ENCODE data around the gene NUP93. TPM values are rescaled to one million over a fixed set of nuclear protein-coding genes. Genes with fewer than 3 reads are reported as not detected.
A peak's percentile ranks its signal among the peaks of the same experiment; 100 is the strongest.

NUP93 gene
- total RNA-seq, 1 donor from 2014 or later, result 152 TPM

DNA sequence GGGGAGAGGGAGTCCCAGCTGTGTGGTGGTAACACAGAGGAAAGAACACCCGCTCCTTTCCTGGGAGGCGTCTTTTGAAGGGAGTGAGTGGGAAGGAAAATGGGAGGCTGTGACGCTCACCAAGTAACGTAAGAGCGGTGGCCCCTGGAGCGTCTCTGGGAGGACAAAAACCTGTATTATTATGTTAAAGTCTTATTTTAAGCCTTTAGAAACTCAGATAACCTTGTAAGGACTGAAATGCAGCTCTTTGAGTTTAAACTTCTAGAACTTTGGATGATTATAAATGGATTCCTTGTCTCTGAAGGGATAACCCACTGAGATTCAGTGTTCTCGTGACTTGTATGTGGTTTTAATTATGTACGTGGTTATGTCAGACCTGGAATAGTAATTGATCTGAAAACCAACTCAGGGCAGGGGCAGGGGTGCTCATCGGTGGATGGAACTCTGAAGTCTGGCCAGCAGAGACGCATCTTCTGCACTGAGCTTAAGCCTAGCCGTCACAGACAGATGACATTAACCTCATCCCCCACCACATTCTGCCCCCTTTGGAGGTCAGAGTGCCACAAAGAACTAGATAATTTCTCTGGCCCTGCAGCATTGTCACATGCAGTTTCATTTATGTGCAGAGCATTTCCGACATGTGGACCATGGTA lies 93.3 kb downstream of the NUP93 start:
- Mint-ChIP-seq H3K27me3 (ENCODE audit: insufficient read depth) (no peaks in the 10 kb centered on the region), H3K4me1 (ENCODE audit: low read depth) (no peaks in the 10 kb centered on the region), H3K9me3 (no peaks in the 10 kb centered on the region), H3K36me3 (ENCODE audit: low read depth) (peaks cover 8% of the 10 kb centered on the region), H3K27ac (no peak overlapping the region), H3K4me3 (no peak overlapping the region)
- intact Hi-C loops (cut with micrococcal nuclease), result no loop called here
- DNase-seq (ENCODE audit: low spot score), result no peak

DNA sequence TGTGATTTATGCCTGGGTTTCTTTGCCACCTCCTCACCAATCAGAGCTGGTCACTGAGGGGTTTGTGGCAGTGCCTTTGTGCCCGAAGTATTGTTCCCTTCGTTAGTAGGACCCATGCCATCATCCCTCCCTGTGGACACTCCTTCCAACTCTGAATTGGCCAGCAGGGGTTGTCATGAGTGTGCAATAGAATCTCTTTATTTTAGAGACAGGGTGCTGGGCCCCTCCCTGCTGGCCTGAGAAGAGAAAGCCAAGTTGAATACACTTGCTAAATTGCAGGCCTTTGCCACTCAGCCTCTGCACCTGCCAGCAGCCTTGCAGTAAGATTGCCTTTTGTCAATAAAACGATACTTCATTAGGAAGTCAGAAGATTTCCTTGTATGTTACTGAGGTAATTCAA lies 94.4 kb downstream of the NUP93 start:
- Mint-ChIP-seq H3K27me3 (ENCODE audit: insufficient read depth) (no peaks in the 10 kb centered on the region), H3K4me1 (ENCODE audit: low read depth) (no peaks in the 10 kb centered on the region), H3K27ac (no peak overlapping the region), H3K9me3 (no peaks in the 10 kb centered on the region), H3K36me3 (ENCODE audit: low read depth) (peaks cover 15% of the 10 kb centered on the region), H3K4me3 (no peak overlapping the region)
- intact Hi-C loops (cut with micrococcal nuclease), result no loop called here
- no peak for DNase-seq (ENCODE audit: low spot score)

- Mint-ChIP-seq H3K27me3 (ENCODE audit: insufficient read depth) (no peaks in the 10 kb centered on the region), H3K9me3 (no peaks in the 10 kb centered on the region), H3K27ac (no peak overlapping the region), H3K4me1 (ENCODE audit: low read depth) (no peaks in the 10 kb centered on the region), H3K36me3 (ENCODE audit: low read depth) (peaks cover 19% of the 10 kb centered on the region), H3K4me3 (no peak overlapping the region)
- intact Hi-C loops (cut with micrococcal nuclease), result no loop called here
- no peak for DNase-seq (ENCODE audit: low spot score)
Measured at GRCh38 chr16:56824804-56825203, 94.9 kb downstream of the NUP93 start.

DNA sequence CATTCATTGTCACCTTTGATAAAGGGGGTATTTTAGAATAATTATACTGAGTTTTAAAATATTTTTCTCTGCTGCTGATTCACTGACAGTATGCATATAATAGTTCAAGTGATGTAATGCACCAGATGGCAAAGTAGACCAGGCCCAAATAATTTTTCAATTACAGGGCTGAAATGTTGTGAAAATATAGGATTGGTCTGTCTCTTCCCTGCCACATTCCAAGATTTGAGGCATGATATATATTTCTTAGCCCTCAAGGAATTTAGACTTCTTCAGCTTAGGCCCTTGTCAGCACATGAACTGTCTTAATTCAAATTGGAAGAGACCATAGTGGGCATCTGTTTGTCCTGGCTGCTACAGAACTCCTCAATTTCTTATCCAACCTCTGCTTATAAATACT lies 95.9 kb downstream of the NUP93 start:
- Mint-ChIP-seq H3K4me1 (ENCODE audit: low read depth) (no peaks in the 10 kb centered on the region), H3K36me3 (ENCODE audit: low read depth) (peaks cover 21% of the 10 kb centered on the region), H3K27me3 (ENCODE audit: insufficient read depth) (no peaks in the 10 kb centered on the region), H3K27ac (no peak overlapping the region), H3K9me3 (no peaks in the 10 kb centered on the region), H3K4me3 (no peak overlapping the region)
- DNase-seq (ENCODE audit: low spot score), result no peak
- intact Hi-C loops (cut with micrococcal nuclease), result no loop called here

GRCh38 chr16:56828647-56829046 lies 98.7 kb downstream of the NUP93 start:
- no peaks in the 10 kb centered on the region for H3K4me1 Mint-ChIP-seq (ENCODE audit: low read depth)
- intact Hi-C loops (cut with micrococcal nuclease), result no loop called here
- H3K27ac Mint-ChIP-seq, result no peak overlapping the region
- no peaks in the 10 kb centered on the region for H3K27me3 Mint-ChIP-seq (ENCODE audit: insufficient read depth)
- no peaks in the 10 kb centered on the region for H3K9me3 Mint-ChIP-seq
- no peak for DNase-seq (ENCODE audit: low spot score)
- H3K36me3 Mint-ChIP-seq (ENCODE audit: low read depth), result peaks cover 36% of the 10 kb centered on the region
- no peak overlapping the region for H3K4me3 Mint-ChIP-seq

DNA sequence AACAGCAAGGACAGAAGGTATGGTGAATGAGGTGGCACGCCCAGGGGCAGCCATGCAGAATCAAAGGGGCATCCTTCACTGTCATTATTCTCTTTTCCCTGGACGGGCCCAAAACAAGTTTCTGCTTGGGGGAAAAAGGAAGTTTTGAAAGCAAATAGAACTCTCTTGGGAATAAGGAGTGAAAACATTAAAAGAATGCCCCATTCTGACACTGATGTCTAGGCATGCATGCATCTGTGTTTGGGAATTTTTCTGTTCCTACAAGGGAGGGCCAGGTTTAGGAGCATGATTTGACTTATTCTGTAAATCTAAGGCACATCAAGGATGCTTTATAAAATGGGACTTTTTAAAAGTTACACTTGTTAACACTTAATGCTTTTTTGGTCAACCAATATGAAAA lies 100.7 kb downstream of the NUP93 start:
- intact Hi-C loops (cut with micrococcal nuclease), result no loop called here
- DNase-seq (ENCODE audit: low spot score), result no peak
- no peak overlapping the region for H3K27ac Mint-ChIP-seq
- no peaks in the 10 kb centered on the region for H3K4me1 Mint-ChIP-seq (ENCODE audit: low read depth)
- peaks cover 35% of the 10 kb centered on the region for H3K36me3 Mint-ChIP-seq (ENCODE audit: low read depth)
- no peaks in the 10 kb centered on the region for H3K27me3 Mint-ChIP-seq (ENCODE audit: insufficient read depth)
- no peak overlapping the region for H3K4me3 Mint-ChIP-seq
- H3K9me3 Mint-ChIP-seq, result no peaks in the 10 kb centered on the region

DNA sequence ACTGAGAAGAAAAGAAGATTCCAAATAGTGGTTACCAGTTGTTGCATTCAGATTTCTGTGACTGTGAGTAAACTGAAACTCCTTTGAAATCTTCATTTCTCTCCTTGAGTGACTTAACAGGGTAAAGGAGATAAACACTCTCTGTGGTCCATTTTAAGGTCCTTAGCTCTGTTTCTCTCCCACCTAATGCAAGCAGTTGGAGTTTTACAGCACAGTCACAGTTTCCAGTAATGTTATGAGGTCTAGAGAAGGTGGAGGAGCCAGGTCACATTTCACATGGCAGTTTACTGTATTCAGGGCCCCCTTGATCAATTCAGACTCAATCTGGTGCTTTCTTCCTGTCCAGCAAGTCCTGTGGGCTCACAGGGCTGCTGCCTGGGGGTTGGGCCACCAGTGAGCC lies 102.8 kb downstream of the NUP93 start:
- intact Hi-C loops (cut with micrococcal nuclease), result no loop called here
- DNase-seq (ENCODE audit: low spot score), result no peak
- H3K4me3 Mint-ChIP-seq, result no peak overlapping the region
- H3K27ac Mint-ChIP-seq, result peak overlapping the region; percentile 1
- no peaks in the 10 kb centered on the region for H3K4me1 Mint-ChIP-seq (ENCODE audit: low read depth)
- H3K9me3 Mint-ChIP-seq, result no peaks in the 10 kb centered on the region
- no peaks in the 10 kb centered on the region for H3K27me3 Mint-ChIP-seq (ENCODE audit: insufficient read depth)
- peaks cover 37% of the 10 kb centered on the region for H3K36me3 Mint-ChIP-seq (ENCODE audit: low read depth)

DNA sequence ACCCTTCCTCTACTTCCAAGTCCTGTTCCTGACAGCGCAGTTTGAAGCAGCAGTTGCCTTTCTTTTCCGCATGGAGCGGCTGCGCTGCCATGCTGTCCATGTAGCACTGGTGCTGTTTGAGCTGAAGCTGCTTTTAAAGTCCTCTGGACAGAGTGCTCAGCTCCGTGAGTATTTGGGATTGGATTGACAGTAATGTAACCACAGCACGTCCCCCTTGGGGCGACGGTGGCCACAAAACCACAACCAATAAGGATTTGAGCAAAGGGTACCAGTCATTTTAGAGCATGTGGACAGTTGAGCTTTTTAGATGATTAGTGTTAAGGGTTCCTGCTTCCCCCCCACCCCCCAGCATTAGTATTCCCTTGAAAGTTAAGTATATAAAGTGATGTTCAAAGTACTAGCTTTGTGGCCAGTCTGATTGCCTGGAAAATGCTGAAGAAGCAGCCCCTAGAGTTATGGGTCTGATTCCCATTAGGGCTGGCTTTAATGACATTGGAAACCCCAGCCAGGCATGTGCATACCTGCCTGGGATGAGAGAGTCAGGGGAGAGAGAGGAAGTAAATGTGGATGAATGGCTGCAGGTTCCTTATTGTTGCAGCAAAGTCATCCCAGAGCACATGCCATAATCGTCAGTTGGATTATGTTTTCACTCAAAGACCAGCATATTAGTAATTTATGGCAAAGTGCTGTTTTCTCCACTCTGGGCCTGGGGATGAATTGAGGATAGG lies 103.5 kb downstream of the NUP93 start:
- intact Hi-C loops (cut with micrococcal nuclease), result no loop called here
- H3K36me3 Mint-ChIP-seq (ENCODE audit: low read depth), result peaks cover 39% of the 10 kb centered on the region
- H3K4me1 Mint-ChIP-seq (ENCODE audit: low read depth), result no peaks in the 10 kb centered on the region
- H3K27me3 Mint-ChIP-seq (ENCODE audit: insufficient read depth), result no peaks in the 10 kb centered on the region
- peak overlapping the region; percentile 52 for H3K27ac Mint-ChIP-seq
- no peaks in the 10 kb centered on the region for H3K9me3 Mint-ChIP-seq
- DNase-seq (ENCODE audit: low spot score), result no peak
- no peak overlapping the region for H3K4me3 Mint-ChIP-seq

GRCh38 chr16:56835320-56835719 lies 105.4 kb downstream of the NUP93 start:
- Mint-ChIP-seq H3K4me1 (ENCODE audit: low read depth) (no peaks in the 10 kb centered on the region), H3K27me3 (ENCODE audit: insufficient read depth) (no peaks in the 10 kb centered on the region), H3K9me3 (no peaks in the 10 kb centered on the region), H3K27ac (no peak overlapping the region), H3K36me3 (ENCODE audit: low read depth) (peaks cover 36% of the 10 kb centered on the region), H3K4me3 (no peak overlapping the region)
- intact Hi-C loops (cut with micrococcal nuclease), result no loop called here
- DNase-seq (ENCODE audit: low spot score), result no peak

DNA sequence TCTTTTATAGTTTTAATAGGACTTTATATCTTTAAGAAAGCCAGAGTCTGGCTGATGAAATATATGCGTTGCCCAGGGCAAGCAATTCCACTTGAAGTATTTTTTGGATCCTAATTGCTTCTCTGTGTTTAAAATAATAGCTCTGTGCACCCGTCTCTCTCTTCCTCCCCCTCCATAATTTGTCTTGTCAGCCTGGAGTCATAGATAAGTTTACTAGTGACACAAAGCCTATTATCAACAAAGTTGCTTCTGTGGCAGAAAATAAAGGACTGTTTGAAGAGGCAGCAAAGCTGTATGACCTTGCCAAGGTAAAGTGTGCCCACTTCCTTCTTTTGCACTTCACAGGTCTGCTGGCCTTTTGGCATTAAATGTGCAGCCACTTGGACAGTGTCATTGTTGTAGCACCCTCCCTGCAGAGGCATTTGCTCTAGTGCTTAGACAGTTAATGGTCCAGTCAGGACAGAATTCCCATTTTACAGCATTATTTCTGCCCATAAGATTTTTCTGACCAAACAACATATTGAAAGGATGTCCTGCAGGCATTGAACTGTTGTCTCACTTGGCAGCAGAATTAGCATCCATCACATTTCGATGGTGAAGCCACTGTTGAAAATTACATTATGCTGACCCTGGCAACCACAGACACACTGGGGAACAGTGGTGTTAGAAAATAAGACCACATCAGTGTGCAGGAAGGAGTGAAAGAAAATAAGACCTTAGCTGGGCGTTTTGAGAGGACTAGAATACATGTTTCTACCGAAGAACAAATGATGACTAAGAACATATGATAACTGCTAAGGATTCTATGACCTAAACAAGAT lies 106.7 kb downstream of the NUP93 start:
- Mint-ChIP-seq H3K4me1 (ENCODE audit: low read depth) (no peaks in the 10 kb centered on the region), H3K36me3 (ENCODE audit: low read depth) (peaks cover 33% of the 10 kb centered on the region)
- intact Hi-C loops (cut with micrococcal nuclease), result no loop called here

DNA sequence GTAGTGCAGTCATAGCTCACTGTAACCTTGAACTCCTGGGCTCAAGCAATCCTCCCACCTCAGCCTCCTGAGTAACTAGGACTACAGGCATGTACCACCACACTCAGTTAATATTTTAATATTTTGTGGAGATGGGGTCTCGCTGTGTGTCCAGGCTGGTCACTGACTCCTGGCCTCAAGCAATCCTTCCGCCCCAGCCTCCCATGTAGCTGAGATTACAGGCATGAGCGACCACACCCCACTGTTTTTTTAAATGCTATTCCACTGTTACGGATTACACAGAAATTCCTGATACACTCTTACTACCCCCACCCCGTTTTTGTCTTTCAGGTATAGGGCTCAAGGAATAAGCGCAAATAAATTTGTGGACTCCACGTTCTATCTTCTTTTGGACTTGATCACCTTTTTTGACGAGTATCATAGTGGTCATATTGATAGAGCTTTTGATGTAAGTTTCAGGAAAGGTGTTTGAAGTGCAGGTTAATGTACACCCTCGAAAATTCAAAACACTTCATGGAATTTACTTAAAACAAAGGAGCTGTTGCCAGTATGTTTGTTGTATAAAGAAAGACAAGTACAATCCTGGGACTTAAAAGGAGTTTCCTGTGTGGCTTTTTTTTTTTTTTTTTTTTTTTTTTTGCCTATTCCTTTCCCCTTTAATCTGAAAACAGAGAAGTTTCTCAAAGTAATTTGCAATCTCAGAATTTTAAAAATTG lies 108.9 kb downstream of the NUP93 start:
- Mint-ChIP-seq H3K4me1 (ENCODE audit: low read depth) (no peaks in the 10 kb centered on the region), H3K9me3 (no peaks in the 10 kb centered on the region), H3K36me3 (ENCODE audit: low read depth) (peaks cover 30% of the 10 kb centered on the region), H3K27ac (no peak overlapping the region), H3K4me3 (no peak overlapping the region), H3K27me3 (ENCODE audit: insufficient read depth) (no peaks in the 10 kb centered on the region)
- no peak for DNase-seq (ENCODE audit: low spot score)
- intact Hi-C loops (cut with micrococcal nuclease), result no loop called here

More for the DNA sequence above, 106.7 kb downstream of the NUP93 start:
- no peaks in the 10 kb centered on the region for H3K27me3 Mint-ChIP-seq (ENCODE audit: insufficient read depth)
- H3K9me3 Mint-ChIP-seq, result no peaks in the 10 kb centered on the region
- no peak overlapping the region for H3K27ac Mint-ChIP-seq
- no peak for DNase-seq (ENCODE audit: low spot score)
- H3K4me3 Mint-ChIP-seq, result no peak overlapping the region

DNA sequence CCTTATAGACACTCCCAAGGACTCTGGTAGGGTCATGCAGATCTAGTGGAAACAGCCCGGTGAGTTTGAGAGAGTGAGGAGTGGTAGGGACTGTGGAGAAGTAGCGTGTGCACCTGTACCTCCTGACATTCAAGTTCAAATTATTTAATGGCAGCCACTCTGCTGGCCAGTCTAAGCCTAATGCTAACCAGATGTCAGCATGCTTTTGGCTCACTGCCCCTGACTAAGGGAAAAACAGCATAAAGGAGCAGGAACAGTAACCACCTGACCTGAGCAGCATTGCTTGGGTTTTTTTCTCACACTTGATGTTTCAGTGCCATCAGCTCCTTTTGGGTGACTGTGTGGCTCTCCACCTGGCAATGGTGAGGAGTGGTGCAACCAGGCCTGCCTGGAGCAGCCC lies 111.3 kb downstream of the NUP93 start:
- intact Hi-C loops (cut with micrococcal nuclease), result no loop called here
- H3K27me3 Mint-ChIP-seq (ENCODE audit: insufficient read depth), result no peaks in the 10 kb centered on the region
- no peak overlapping the region for H3K27ac Mint-ChIP-seq
- H3K4me1 Mint-ChIP-seq (ENCODE audit: low read depth), result no peaks in the 10 kb centered on the region
- peaks cover 40% of the 10 kb centered on the region for H3K36me3 Mint-ChIP-seq (ENCODE audit: low read depth)
- H3K4me3 Mint-ChIP-seq, result no peak overlapping the region
- no peaks in the 10 kb centered on the region for H3K9me3 Mint-ChIP-seq
- no peak for DNase-seq (ENCODE audit: low spot score)
